ENCODE results near the gene RUFY4.

- TF ChIP-seq PAX8 (CRISPR knock-in tag; IDR thresholded peaks at IDR 0.05; ENCODE audit: borderline replicate concordance) = no peak
- no peak for TF ChIP-seq ZNF674 (CRISPR knock-in tag; IDR thresholded peaks at IDR 0.05; ENCODE audit: low read depth)
- TF ChIP-seq CTCF (CRISPR knock-in tag; IDR thresholded peaks at IDR 0.05) = no peak
- TF ChIP-seq POLR2AphosphoS5 (IDR thresholded peaks at IDR 0.05; ENCODE audit: low read depth, low read length) = no peak
- no peak for TF ChIP-seq ZNF446 (CRISPR knock-in tag; IDR thresholded peaks at IDR 0.05)
- no peak for TF ChIP-seq ZNF24 (IDR thresholded peaks at IDR 0.05)
- TF ChIP-seq PBX3 (CRISPR knock-in tag; IDR thresholded peaks at IDR 0.05; ENCODE audit: borderline replicate concordance) = no peak
- no peak for TF ChIP-seq JDP2 (CRISPR knock-in tag; IDR thresholded peaks at IDR 0.05; ENCODE audit: borderline replicate concordance)
- no peak for TF ChIP-seq SRF (IDR thresholded peaks at IDR 0.05; ENCODE audit: low read depth, low read length)
- TF ChIP-seq ZBTB40 (IDR thresholded peaks at IDR 0.05) = no peak
- no peak for TF ChIP-seq ZBTB40 (CRISPR knock-in tag; IDR thresholded peaks at IDR 0.05)
Observed at GRCh38 chr2:218081695-218082094, 12.6 kb downstream of the RUFY4 start.
